GM18870 (cell line): ENCODE results near the gene WNT9A.

Experiments
- ATAC-seq: cut with Tn5 transposase; IDR thresholded peaks from one replicate; pipeline ENCODE4 v1.9.1; 2021; ENCODE audit warnings: moderate library complexity; ENCODE audit not compliant: unreplicated experiment

Gene WNT9A

GRCh38 chr1:227942021-227942715 lies 5.6 kb downstream of the WNT9A start:
- no peak for ATAC-seq

- ATAC-seq: no peak
These were observed 6.2 kb downstream of the WNT9A start for GRCh38 chr1:227941509-227942020.

GRCh38 chr1:227940791-227941241 lies 6.9 kb downstream of the WNT9A start:
- no peak for ATAC-seq

GRCh38 chr1:227939791-227940771 lies 7.7 kb downstream of the WNT9A start:
- ATAC-seq: no peak

- no peak for ATAC-seq
These were observed 8.6 kb downstream of the WNT9A start for GRCh38 chr1:227938911-227939790.

GRCh38 chr1:227938276-227938675 lies 9.5 kb downstream of the WNT9A start:
- no peak for ATAC-seq

GRCh38 chr1:227937838-227938145 lies 9.9 kb downstream of the WNT9A start:
- no peak for ATAC-seq

GRCh38 chr1:227937031-227937837 lies 10.5 kb downstream of the WNT9A start:
- ATAC-seq: no peak

- ATAC-seq: no peak
These were observed 11.9 kb downstream of the WNT9A start for GRCh38 chr1:227935826-227936225.

- no peak for ATAC-seq
These were observed 13.0 kb downstream of the WNT9A start for GRCh38 chr1:227934476-227935313.

- ATAC-seq: no peak
These were observed 17.8 kb downstream of the WNT9A start for GRCh38 chr1:227929751-227930472.

GRCh38 chr1:227928811-227929375 lies 18.8 kb downstream of the WNT9A start:
- no peak for ATAC-seq

- no peak for ATAC-seq
These were observed 19.6 kb downstream of the WNT9A start for GRCh38 chr1:227927971-227928741.

- no peak for ATAC-seq
These were observed 20.5 kb downstream of the WNT9A start for GRCh38 chr1:227926896-227927885.

GRCh38 chr1:227926216-227926791 lies 21.4 kb downstream of the WNT9A start:
- no peak for ATAC-seq
